Measurements from ENCODE around the gene MAP3K10.
"Not testable (repeated sequence)": the region's sequence is repeated elsewhere in the genome, so short reads cannot be mapped to it uniquely, and the experiment has no call there.

MAP3K10 gene

DNA sequence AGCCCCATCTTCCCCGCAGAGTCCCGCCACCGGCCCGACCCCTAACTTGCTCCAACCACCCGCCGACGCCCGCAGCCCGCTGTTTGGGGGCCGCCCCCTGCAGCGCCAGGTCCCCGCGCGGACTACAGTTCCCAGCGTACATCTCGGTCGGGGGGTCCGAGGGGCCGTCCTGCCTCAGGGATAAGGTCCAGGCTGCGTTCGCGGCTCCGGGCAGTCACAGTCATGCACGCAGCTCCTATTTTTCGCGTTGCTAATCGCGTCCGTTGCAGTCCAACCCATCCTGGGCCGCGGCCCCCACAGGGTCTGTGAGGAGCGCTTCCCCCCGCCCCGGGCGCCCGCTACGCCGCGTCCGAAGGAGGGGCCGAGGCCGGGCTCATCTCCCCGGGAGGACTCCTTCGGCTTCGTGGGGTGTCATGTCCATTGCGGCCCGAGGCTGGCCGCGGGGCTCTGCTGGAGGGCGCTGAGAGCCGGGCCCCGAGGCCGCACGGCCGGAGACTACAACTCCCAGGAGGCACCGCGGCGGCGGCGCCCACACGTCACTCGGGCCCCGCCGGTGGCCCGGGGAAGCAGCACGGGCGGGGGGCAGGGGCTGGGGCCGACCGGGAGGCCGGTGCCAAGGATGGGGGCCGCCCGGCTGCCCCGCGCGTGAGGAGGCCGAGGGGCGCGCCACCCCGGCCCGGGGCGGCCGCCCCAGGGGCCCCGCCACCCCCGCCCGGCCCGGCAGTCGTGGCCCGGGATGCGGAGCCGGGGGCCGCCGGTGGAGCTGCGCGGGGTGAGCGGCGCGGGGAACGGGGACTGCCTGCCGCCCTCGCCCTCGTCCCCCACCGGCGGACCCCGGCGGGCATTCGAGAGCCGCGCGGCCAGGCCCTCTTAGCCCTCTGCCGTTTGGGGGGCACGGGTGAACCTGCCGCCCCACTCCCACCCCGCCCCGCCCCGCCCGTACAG lies at the start of gene MAP3K10:
TSS of gene MAP3K10 (plus strand) at position 536 of the 945 bp plus-strand sequence. CDS start 606 bp downstream, outside the sequence.
- DNase-seq (ENCODE audit: low read depth): peak; percentile 63

DNA sequence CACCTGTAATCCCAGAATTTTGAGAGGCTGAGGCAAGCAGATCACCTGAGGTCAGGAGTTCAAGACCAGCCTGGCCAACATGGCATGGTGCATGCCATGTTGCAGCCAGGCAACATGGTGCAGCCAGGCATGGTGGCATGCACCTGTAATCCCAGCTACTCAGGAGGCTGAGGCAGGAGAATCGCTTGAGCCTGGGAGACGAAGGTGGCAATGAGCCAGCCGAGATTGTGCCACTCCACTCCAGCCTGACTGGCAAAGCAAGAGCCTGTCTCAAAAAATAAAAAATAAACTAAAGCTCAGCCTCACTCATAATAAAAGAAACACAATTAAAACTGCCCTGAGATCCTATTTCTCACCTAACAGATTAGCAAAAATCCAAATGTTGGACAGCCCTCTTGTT lies 49.7 kb upstream of the MAP3K10 start:
- DNase-seq (ENCODE audit: low read depth): no peak

DNA sequence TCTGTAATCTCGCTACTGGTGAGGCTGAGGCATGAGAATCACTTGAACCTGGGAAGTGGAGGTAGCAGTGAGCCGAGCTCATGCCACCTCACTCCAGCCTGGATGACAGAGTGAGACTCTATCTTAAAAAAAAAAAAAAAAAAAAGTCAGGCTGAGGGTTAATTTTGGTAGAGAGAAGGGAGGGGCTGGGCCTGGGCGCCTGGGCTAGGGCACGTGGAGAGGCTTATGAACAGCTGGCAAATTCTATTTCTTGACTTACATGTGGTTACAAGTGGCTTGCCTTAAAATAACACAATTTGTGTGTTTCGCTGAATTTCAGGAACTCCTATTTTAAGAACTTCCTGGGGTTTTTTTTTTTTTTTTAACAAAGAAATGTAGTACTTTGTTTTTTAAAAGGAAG lies 47.6 kb upstream of the MAP3K10 start:
- DNase-seq (ENCODE audit: low read depth): peak; percentile 15

DNA sequence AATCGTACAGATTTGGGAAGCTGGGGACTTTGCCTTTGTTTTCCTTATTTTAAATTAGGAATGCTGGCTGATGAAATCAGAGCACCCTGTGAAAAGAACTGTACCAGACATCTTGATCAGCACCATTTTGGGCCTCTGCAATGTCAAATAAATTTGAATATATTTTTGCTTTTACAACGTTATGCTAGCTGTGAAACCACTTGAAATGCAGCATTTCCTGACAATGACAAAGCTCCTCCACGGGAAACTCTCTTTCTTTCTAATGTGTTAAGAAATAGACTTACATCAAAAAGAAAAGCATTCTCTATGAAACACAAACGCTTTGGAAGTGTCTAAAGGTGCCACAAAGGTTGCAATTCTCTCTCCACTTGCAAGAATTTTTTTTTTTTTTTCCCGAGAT lies 47.1 kb upstream of the MAP3K10 start:
- DNase-seq (ENCODE audit: low read depth): no peak

DNA sequence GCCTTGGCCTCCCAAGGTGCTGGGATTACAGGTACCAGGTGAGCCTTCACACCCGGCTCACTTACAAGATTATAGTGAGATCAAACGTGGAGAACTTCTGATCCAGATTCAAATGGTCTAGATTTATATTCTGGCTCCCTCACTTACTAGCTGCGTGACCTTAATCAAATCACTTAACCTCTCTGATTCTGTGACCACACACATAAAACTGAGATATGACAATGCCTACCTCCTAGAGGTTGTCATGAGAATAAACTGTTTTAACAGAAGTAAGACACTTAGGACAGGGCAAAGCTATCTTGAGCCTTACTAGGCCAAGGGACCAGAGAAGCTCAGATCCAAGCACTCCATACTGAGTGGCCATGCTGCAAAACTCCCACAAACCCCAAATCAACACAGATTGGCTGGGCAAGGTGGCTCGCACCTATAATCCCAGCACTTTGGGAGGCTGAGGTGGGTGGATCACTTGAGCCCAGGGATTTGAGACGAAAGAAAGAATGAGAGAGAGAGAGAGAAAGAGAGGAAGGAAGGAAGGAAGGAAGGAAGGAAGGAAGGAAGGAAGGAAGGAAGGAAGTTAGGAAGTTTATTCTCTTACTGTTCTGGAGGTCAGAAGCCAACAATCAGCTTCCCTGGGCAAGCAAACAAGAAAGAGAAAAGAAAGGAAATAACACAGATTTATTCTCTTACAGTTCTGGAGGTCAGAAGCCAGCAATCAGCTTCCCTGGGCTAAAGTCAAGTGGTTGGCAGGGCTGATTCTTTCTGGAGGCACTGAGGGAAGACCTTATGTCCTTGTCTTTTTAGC lies 46.1 kb upstream of the MAP3K10 start:
- DNase-seq (ENCODE audit: low read depth): no peak

GRCh38 chr19:40145749-40146029 lies 45.5 kb upstream of the MAP3K10 start:
- DNase-seq (ENCODE audit: low read depth): not testable (repeated sequence)

DNA sequence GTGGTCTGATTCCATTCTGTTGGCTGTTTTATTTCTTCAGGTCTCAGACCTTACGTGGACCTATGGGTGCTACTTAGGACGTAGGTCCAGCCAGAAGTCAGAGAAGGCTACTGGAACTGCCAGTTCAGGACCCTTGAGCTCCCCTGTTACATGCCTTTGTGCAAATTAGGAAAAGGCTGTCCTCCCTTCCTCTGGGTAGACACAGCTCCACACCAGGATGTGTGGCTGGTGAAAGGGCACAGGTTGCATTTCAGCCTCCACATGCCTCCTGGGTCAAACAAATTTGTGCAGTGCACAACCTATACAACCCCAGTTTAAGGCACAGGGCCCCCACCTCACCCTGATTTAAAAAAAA lies 43.9 kb upstream of the MAP3K10 start:
- DNase-seq (ENCODE audit: low read depth): no peak

DNA sequence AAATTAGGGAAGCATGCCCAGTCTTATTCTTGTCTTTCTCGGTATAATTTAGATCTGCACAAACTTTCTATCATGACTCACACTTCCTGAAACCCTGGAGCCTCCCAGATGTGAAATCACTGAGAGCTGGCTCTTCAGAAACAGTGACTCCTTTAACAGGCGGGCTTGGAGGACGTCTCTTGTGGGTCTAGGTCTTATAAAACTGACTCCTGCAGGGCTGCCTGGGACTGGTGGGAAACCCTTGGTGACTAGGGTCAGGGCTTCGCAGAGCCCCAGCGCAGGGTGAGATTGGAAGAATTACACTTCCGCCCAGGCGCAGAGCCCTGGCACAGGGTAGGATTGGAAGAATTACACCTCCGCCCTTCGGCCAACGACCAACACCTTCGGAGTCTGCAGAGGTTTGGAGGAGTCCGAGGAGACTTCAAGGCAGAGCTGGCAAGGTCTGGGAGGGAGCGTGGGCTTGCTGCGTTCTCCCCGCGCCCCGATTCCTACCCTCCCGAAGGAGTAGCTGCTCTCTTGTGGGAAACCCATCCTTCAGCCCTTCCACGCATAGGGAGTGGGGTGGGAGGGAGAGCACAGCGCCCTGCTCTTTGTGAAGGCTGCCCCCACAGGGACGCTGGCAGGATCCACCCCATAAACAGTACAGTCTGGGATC lies 43.4 kb upstream of the MAP3K10 start:
- DNase-seq (ENCODE audit: low read depth): no peak

DNA sequence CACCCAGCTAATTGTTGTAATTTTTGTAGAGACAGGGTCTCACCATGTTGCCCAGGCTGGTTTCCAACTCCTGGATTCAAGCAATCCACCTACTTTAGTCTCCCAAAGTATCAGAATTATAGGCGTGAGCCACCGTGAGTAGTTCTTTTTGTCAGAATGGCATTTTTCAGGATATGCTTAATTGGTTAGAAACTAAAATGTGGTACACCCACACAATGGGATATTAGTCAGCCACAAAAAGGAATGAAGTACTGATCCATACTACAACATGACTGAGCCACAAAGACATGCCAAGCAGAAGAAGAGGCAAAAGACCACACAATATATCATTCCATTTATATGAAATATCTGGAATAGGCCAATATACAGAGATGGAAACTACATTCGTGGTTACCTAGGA lies 41.7 kb upstream of the MAP3K10 start:
- no peak for DNase-seq (ENCODE audit: low read depth)

DNA sequence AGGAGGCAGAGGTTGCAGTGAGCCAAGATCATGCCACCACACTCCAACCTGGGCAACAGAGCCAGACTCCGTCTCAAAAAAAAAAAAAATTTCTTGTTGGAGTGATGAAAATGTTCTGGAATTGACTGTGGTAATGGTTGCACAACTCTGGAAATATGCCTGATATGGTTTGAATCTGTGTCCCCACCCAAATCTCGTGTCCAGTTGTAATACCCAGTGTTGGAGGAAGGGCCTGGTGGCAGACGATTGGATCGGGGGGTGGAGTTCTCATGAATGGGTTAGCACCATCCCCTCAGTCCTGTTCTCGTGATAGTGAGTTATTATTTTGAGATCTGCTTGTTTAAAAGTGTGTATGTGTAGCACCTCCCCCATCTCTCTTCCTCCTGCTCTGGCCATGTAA lies 41.1 kb upstream of the MAP3K10 start:
- DNase-seq (ENCODE audit: low read depth): no peak

GRCh38 chr19:40154121-40154680 lies 37.0 kb upstream of the MAP3K10 start:
- DNase-seq (ENCODE audit: low read depth): no peak

GRCh38 chr19:40155749-40156265 lies 35.4 kb upstream of the MAP3K10 start:
- no peak for DNase-seq (ENCODE audit: low read depth)

DNA sequence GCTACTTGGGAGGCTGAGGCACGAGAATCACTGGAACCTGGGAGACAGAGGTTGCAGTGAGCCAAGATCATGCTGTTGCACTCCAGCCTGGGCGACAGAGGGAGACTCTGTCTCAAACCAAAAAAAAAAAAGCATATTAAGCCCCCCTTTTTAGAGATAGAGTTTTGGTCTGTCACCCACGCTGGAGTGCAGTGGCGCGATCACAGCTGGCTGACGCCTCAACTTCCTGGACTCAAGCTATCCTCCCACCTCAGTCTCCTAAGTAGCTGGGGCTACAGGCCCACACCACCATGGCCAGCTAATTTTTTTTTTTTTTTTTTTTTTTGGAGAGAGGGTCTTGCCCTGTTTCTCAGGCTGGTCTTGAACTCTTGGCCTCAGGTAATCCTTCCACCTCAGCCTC lies 34.2 kb upstream of the MAP3K10 start:
- no peak for DNase-seq (ENCODE audit: low read depth)

- no peak for DNase-seq (ENCODE audit: low read depth)
Measured at GRCh38 chr19:40159744-40160143, 31.5 kb upstream of the MAP3K10 start.

DNA sequence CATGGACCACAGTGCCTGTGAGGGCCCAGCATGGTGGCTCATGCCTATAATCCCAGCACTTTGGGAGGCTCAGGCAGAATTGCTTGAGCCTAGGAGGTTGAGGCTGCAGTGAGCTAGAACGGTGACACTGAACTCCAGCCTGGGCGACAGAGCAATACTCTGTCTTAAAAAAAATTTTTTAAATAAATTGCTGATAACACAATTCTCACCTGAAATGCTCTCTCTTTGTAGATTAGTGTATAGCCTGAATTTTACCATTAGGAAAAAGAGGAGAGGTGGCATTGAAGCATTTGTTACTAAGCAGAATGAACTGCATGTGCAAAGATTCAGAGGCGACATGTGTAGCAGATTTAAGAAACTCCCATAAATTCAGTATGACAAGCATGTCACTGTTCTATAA lies 29.1 kb upstream of the MAP3K10 start:
- no peak for DNase-seq (ENCODE audit: low read depth)

- no peak for DNase-seq (ENCODE audit: low read depth)
Measured at GRCh38 chr19:40163541-40164129, 27.6 kb upstream of the MAP3K10 start.

- peak; percentile 21 for DNase-seq (ENCODE audit: low read depth)
Measured at GRCh38 chr19:40165362-40165937, 25.8 kb upstream of the MAP3K10 start.

GRCh38 chr19:40169482-40170302 lies 21.5 kb upstream of the MAP3K10 start:
- DNase-seq (ENCODE audit: low read depth): not testable (repeated sequence)

- DNase-seq (ENCODE audit: low read depth): not testable (repeated sequence)
Measured at GRCh38 chr19:40170303-40170989, 20.8 kb upstream of the MAP3K10 start.

DNA sequence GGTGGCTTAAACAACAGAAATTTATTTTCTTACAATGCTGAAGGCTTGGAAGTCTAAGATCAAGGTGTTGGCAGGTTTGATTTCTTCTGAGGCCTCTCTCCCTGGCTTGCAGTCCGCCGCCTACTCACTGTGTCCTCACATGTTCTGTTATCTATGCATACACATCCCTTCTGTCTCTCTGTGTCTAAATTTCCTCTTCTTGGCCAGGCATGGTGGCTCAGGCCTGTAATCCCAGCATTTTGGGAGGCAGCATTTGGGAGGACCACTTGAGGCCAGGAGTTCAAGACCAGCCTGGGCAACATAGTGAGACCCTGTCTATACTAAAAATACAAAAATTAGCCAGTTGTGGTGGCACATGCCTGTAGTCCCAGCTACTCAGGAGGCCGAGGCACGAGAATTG lies 19.9 kb upstream of the MAP3K10 start:
- DNase-seq (ENCODE audit: low read depth): not testable (repeated sequence)
